Caco-2 (cell line): ENCODE data around the gene DAND5. TPM values are rescaled to one million over a fixed set of nuclear protein-coding genes. Genes with fewer than 3 reads are reported as not detected.

Experiments used
- BruUV-seq: library from RNA; stranded (reverse); fragments of 400-500 nt; replicated peaks from 2 replicates; lab custom pipeline; 2021; lab: Mats Ljungman, UMichigan
- CTCF ChIA-PET: fragments of 300-600 bp; sonication (Branson Sonifier 250); formaldehyde crosslinking; loops from one replicate; lab custom pipeline; 2022; ENCODE audit warnings: antibody characterized with exemption; lab: Charles Lee
- POLR2A ChIA-PET: fragments of 300-600 bp; sonication (Branson Sonifier 250); formaldehyde crosslinking; loops from one replicate; lab custom pipeline; 2022; ENCODE audit warnings: antibody characterized with exemption; lab: Charles Lee
- DNase-seq, 2 experiments: peaks; one replicate each; pipeline versions ENCODE4 v3.0.0 to v3.0.0-alpha.2; 2020 to 2022
- H3K27me3 ChIP-seq: replicated peaks from 2 replicates; pipeline ENCODE4 v1.6.0; 2011; ENCODE audit warnings: low read length; ENCODE audit not compliant: control insufficient read depth, insufficient read depth
- H3K36me3 ChIP-seq: 2 replicates; pipeline ENCODE4 v1.5.1; 2011; ENCODE audit warnings: low read length; ENCODE audit not compliant: control insufficient read depth, insufficient read depth
- H3K4me1 ChIP-seq: fragments of 250-450 bp; sonication (Bioruptor Pico); 2 replicates; pipeline ENCODE4 v1.5.1; 2020; ENCODE audit warnings: mild to moderate bottlenecking
- H3K4me3 ChIP-seq: 2 replicates; pipeline ENCODE4 v1.5.1; 2011; ENCODE audit warnings: low read depth, mild to moderate bottlenecking, control low read depth, low read length
- H3K9me3 ChIP-seq: fragments of 250-450 bp; sonication (Bioruptor Pico); 2 replicates; pipeline ENCODE4 v1.5.1; 2020; ENCODE audit warnings: mild to moderate bottlenecking, moderate library complexity
- H3K27ac Mint-ChIP-seq: one replicate; pipeline ENCODE4 v1.8.0; 2022; ENCODE audit warnings: mixed read lengths; ENCODE audit not compliant: unreplicated experiment
- H3K27me3 Mint-ChIP-seq: one replicate; pipeline ENCODE4 v1.8.0; 2022; ENCODE audit warnings: mixed read lengths; ENCODE audit not compliant: insufficient read depth, unreplicated experiment
- H3K36me3 Mint-ChIP-seq: one replicate; pipeline ENCODE4 v1.8.0; 2022; ENCODE audit warnings: mild to moderate bottlenecking, mixed read lengths; ENCODE audit not compliant: insufficient read depth, unreplicated experiment
- H3K4me1 Mint-ChIP-seq: one replicate; pipeline ENCODE4 v1.8.0; 2022; ENCODE audit warnings: low read depth, mixed read lengths; ENCODE audit not compliant: unreplicated experiment
- H3K4me3 Mint-ChIP-seq: one replicate; pipeline ENCODE4 v1.8.0; 2022; ENCODE audit warnings: mild to moderate bottlenecking, moderate library complexity, mixed read lengths; ENCODE audit not compliant: unreplicated experiment
- H3K9me3 Mint-ChIP-seq: one replicate; pipeline ENCODE4 v1.8.0; 2022; ENCODE audit warnings: mixed read lengths; ENCODE audit not compliant: unreplicated experiment
- intact Hi-C: fragments of 100-400 bp; cut with micrococcal nuclease; formaldehyde crosslinking; loops from one replicate; pipeline ENCODE4 v1.10.0; 2022; ENCODE audit not compliant: unreplicated experiment
- total RNA-seq: library from RNA; stranded (reverse); gene quantifications from 2 replicates; pipeline ENCODE4 v1.2.3, GENCODE V29; 2022
- TF ChIP-seq, protein P1 (sequence below), 2 experiments: fragments of 200-600 bp in 1 of 2; IDR thresholded peaks; 1 replicate in 1 of 2; 2 replicates in 1 of 2; pipeline versions ENCODE4 v1.5.1 to v1.8.0; 2011 to 2022; ENCODE audit warnings: antibody characterized with exemption in 1 of 2, control low read depth in 1 of 2, inconsistent platforms in 1 of 2, low read depth in 1 of 2, low read length in 1 of 2, mild to moderate bottlenecking in 1 of 2, moderate library complexity in 1 of 2; ENCODE audit not compliant: insufficient read depth in 1 of 2, severe bottlenecking in 1 of 2, unreplicated experiment in 1 of 2

DAND5 gene
- total RNA-seq, 1 experiment from 2014 or later: not detected

DNA sequence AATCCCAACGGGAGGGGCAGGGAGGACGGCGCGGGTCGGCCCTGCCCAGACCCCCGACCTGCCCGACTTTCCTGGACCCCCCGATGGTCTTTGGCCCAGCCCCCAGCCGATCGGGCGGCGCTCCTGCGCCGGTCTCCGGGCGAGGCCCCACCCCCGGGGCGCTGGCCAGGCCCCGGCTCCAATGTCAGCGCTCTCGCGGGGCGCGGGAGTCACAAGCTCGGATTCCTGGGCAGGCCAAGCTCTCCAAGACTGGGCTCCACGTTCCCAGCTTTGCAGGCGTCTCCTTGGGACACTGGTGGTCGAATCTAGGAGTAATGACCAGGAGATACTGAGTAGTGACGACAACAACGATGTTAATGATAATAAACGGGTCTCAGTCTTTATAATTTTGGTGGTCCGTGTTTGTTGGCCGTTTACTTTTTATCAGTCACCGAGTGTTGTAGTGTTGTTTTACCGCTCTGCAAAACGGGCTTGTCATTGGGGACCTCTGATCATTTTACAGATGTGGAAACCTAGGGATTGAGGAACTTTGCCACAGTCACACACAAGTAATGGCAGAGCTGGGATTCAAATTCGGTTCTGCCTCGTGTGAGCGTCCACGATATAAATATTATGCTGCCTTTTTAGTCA lies 23.2 kb upstream of the DAND5 start:
- ChIA-PET POLR2A (interaction anchor here (0.5 to 1.0 kb wide), 15 partner anchors 9 to 1460 kb away, joined by 3 to 17 read pairs (median 6); partner anchors contain the start of genes GCDH and NFIX), CTCF (interaction anchor here (0.6 to 0.7 kb wide), 6 partner anchors 19 to 1150 kb away, joined by 3 read pairs; no protein-coding TSS in a partner anchor)
- Histone ChIP-seq H3K36me3 (peaks cover 3% of the 10 kb centered on the region), H3K4me1 (peaks cover 8% of the 10 kb centered on the region), H3K4me3 (peak overlapping the region; percentile 77), H3K27me3 (no peaks in the 10 kb centered on the region), H3K9me3 (no peaks in the 10 kb centered on the region)
- TSS peak; percentile 19 for BruUV-seq
- Mint-ChIP-seq H3K9me3 (no peaks in the 10 kb centered on the region), H3K27ac (peak overlapping the region; percentile 96), H3K27me3 (no peaks in the 10 kb centered on the region), H3K4me3 (peak overlapping the region; percentile 83), H3K4me1 (peaks cover 13% of the 10 kb centered on the region), H3K36me3 (peaks cover 97% of the 10 kb centered on the region)
- intact Hi-C loops: no loop called here
- DNase-seq: peak; percentile 84
- TF ChIP-seq, protein P1, sequence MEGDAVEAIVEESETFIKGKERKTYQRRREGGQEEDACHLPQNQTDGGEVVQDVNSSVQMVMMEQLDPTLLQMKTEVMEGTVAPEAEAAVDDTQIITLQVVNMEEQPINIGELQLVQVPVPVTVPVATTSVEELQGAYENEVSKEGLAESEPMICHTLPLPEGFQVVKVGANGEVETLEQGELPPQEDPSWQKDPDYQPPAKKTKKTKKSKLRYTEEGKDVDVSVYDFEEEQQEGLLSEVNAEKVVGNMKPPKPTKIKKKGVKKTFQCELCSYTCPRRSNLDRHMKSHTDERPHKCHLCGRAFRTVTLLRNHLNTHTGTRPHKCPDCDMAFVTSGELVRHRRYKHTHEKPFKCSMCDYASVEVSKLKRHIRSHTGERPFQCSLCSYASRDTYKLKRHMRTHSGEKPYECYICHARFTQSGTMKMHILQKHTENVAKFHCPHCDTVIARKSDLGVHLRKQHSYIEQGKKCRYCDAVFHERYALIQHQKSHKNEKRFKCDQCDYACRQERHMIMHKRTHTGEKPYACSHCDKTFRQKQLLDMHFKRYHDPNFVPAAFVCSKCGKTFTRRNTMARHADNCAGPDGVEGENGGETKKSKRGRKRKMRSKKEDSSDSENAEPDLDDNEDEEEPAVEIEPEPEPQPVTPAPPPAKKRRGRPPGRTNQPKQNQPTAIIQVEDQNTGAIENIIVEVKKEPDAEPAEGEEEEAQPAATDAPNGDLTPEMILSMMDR (IDR thresholded peaks at IDR 0.05; ENCODE audit: insufficient read depth in 1 of 2, low read depth in 1 of 2, low read length in 1 of 2, severe bottlenecking in 1 of 2, unreplicated experiment in 1 of 2): no peak

DNA sequence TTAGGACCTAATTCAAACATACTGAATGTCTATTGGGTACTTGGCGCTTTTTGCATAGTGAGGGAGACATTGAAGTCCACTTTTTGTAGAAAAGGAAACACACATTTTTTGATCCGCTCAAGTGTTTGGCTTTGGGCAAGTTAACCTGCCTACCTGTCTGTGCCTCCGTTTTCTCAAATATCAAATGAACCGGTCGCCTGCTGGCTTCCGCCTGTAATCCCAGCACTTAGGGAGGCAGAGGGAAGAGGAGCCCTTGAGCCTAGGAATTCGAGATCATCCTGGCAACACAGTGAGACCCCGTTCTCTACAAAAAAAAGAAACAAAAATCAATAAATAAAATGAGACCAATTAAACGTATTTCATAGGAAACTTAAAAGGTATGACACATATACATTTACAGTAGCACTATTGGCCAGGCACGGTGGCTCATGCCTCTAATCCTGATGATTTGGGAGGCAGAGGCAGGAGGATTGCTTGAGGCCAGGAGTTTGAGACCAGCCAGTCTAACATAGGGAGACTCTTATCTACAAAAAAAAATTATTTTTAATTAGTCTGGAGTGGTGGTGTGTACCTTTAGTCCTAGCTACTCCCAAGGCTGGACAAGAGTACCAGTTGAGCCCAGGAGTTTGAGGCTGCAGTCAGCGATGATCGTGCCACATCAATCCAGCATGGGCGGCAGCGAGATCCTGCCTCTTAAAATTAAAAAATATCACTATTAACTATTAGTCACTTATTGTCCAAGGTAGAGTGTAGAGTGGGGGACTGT lies 22.5 kb upstream of the DAND5 start:
- Histone ChIP-seq H3K9me3 (no peaks in the 10 kb centered on the region), H3K27me3 (no peaks in the 10 kb centered on the region), H3K36me3 (peaks cover 3% of the 10 kb centered on the region), H3K4me1 (peaks cover 8% of the 10 kb centered on the region), H3K4me3 (peak overlapping the region; percentile 77)
- DNase-seq: no peak
- POLR2A ChIA-PET: interaction anchor here (0.5 to 1.0 kb wide), 15 partner anchors 10 to 1459 kb away, joined by 3 to 17 read pairs (median 6); partner anchors contain the start of genes GCDH and NFIX
- peak overlapping the region; percentile 83 for H3K4me3 Mint-ChIP-seq
- no peaks in the 10 kb centered on the region for H3K9me3 Mint-ChIP-seq
- CTCF ChIA-PET: interaction anchor here (0.6 to 0.7 kb wide), 6 partner anchors 18 to 1149 kb away, joined by 3 read pairs; no protein-coding TSS in a partner anchor
- no TSS peak for BruUV-seq
- peaks cover 13% of the 10 kb centered on the region for H3K4me1 Mint-ChIP-seq
- peak overlapping the region; percentile 96 for H3K27ac Mint-ChIP-seq
- no peaks in the 10 kb centered on the region for H3K27me3 Mint-ChIP-seq
- peaks cover 97% of the 10 kb centered on the region for H3K36me3 Mint-ChIP-seq
- TF ChIP-seq, protein P1 (IDR thresholded peaks at IDR 0.05; ENCODE audit: insufficient read depth in 1 of 2, low read depth in 1 of 2, low read length in 1 of 2, severe bottlenecking in 1 of 2, unreplicated experiment in 1 of 2): no peak
- intact Hi-C loops: no loop called here
